Measurements from ENCODE around the gene NANOG. TPM values are rescaled to one million over a fixed set of nuclear protein-coding genes. Genes with fewer than 3 reads are reported as not detected.
A peak's percentile ranks its signal among the peaks of the same experiment; 100 is the strongest.
"Not testable (repeated sequence)": the region's sequence is repeated elsewhere in the genome, so short reads cannot be mapped to it uniquely, and the experiment has no call there.

NANOG gene
- total and polyA plus RNA-seq, 2 of the 8 experiments (the other 6 are each of a cell fraction or from before 2014, with no cell fraction given), result 53.7 to 231 TPM

GRCh38 chr12:7806319-7806718 is 17.1 kb downstream of the NANOG start:
- POLR2A ChIA-PET (ENCODE audit: partially characterized antibody), result interaction anchor here (0.6 to 4.0 kb wide), 3 partner anchors 19 to 164 kb away, joined by 4 to 13 read pairs (median 4); partner anchors contain the start of gene NANOG
- H4K91ac ChIP-seq (replicated peaks; ENCODE audit: insufficient read length, low read length); H2AFZ ChIP-seq (ENCODE audit: low read length); H3K4me3 ChIP-seq (ENCODE audit: extremely low read depth in 1 of 4, insufficient read depth in 2 of 4, low read depth in 3 of 4, low read length in 4 of 4); H2AK5ac ChIP-seq (ENCODE audit: low read depth, low read length); H3K4ac ChIP-seq (replicated peaks; ENCODE audit: insufficient read length, low read depth, low read length); H3K79me1 ChIP-seq (ENCODE audit: low read depth, low read length); H3K4me2 ChIP-seq (ENCODE audit: insufficient read depth in 1 of 2, low read depth in 2 of 2, low read length in 2 of 2); H3K27ac ChIP-seq (ENCODE audit: low read depth, low read length); FAIRE-seq; H3K9ac ChIP-seq (replicated peaks in 1 of 4; ENCODE audit: extremely low read depth in 1 of 4, low read depth in 3 of 4, low read length in 3 of 4); H2BK5ac ChIP-seq (ENCODE audit: low read depth, low read length); H2BK15ac ChIP-seq (ENCODE audit: low read length); H3K9me3 ChIP-seq (ENCODE audit: insufficient read depth in 2 of 2, low read depth in 1 of 2, low read length in 1 of 2); H3K27me3 ChIP-seq (replicated peaks in 1 of 4; ENCODE audit: control insufficient read depth in 3 of 4, extremely low read depth in 1 of 4, insufficient read depth in 3 of 4, low read length in 3 of 4); H4K20me1 ChIP-seq (replicated peaks in 1 of 2; ENCODE audit: control insufficient read depth in 1 of 2, insufficient read depth in 2 of 2, low read length in 2 of 2); H3K36me3 ChIP-seq (ENCODE audit: control insufficient read depth in 2 of 4, insufficient read depth in 4 of 4, low read length in 3 of 4); H3K23me2 ChIP-seq (ENCODE audit: low read depth, low read length); DNase-seq (ENCODE audit: low read depth in 1 of 2, low spot score in 2 of 2); H3K18ac ChIP-seq (ENCODE audit: extremely low read depth, low read length); H3K79me2 ChIP-seq (ENCODE audit: control insufficient read depth in 1 of 2, insufficient read depth in 2 of 2, low read length in 2 of 2); H3K4me1 ChIP-seq (replicated peaks in 1 of 4; ENCODE audit: control insufficient read depth in 3 of 4, insufficient read depth in 4 of 4, low read length in 3 of 4); H3K56ac ChIP-seq (replicated peaks; ENCODE audit: insufficient read length, low read depth, low read length); H3K14ac ChIP-seq (ENCODE audit: insufficient read length); H4K5ac ChIP-seq (ENCODE audit: insufficient read length, low read depth, low read length); H4K8ac ChIP-seq (ENCODE audit: extremely low read depth, insufficient read depth, low read length); H2BK120ac ChIP-seq (replicated peaks; ENCODE audit: low read depth, low read length); H2BK12ac ChIP-seq (ENCODE audit: low read depth, low read length); H3K23ac ChIP-seq (ENCODE audit: insufficient read length): not testable (repeated sequence)
- WGBS, 2 experiments (ENCODE audit: extremely low coverage in 1 of 2, insufficient coverage in 1 of 2, insufficient read length in 1 of 2, insufficient replicate concordance in 2 of 2, low coverage in 1 of 2, low lambda C conversion rate in 2 of 2, missing lambda C conversion rate in 1 of 2), result 84% methylated on average over 6 of the region's 6 CpGs; no CpG with 5 or more reads in 1 of the 2 experiments
- CTCF ChIA-PET (ENCODE audit: partially characterized antibody), result interaction anchor here (0.6 to 14.2 kb wide), 26 partner anchors 15 to 710 kb away, joined by 3 to 128 read pairs (median 4); partner anchors contain the start of genes APOBEC1, GDF3 and NANOGNB
- H2BK20ac ChIP-seq (ENCODE audit: low read length), result peak overlapping the region; percentile 32; the same call in 1 of the 2 replicates

Measured in H1 (cell line).